Pulmonary artery endothelial cell (primary cell): ENCODE data around the gene RBPMS2. TPM values are rescaled to one million over a fixed set of nuclear protein-coding genes. Genes with fewer than 3 reads are reported as not detected.

Source experiments
- DNase-seq: peaks from one replicate; pipeline ENCODE4 v3.0.0-alpha.2; 2011; ENCODE audit warnings: low read depth, low spot score
- total RNA-seq: library from RNA; depleted of rRNA; stranded (reverse); fragments of >200 nt; gene quantifications from 2 replicates; pipeline ENCODE4 v1.2.3, GENCODE V29; 2014

The RBPMS2 gene
- total RNA-seq, 1 donor from 2014 or later = 0.07 TPM

- no peak for DNase-seq
These were observed 79.8 kb downstream of the RBPMS2 start for GRCh38 chr15:64695561-64695992.

GRCh38 chr15:64694816-64695215 lies 80.6 kb downstream of the RBPMS2 start:
- no peak for DNase-seq

- DNase-seq = no peak
These were observed 82.3 kb downstream of the RBPMS2 start for GRCh38 chr15:64693134-64693533.

- no peak for DNase-seq
These were observed 83.4 kb downstream of the RBPMS2 start for GRCh38 chr15:64691896-64692565.

- no peak for DNase-seq
These were observed 84.7 kb downstream of the RBPMS2 start for GRCh38 chr15:64690578-64691296.

GRCh38 chr15:64690008-64690407 lies 85.4 kb downstream of the RBPMS2 start:
- DNase-seq = no peak

Other genes starting within 250 kb of the RBPMS2 start
- gene PIF1, start 50.1 kb upstream of the RBPMS2 start, total RNA-seq = 8.8 and 14.7 TPM in 2 replicates
- gene PLEKHO2, start 66.3 kb upstream of the RBPMS2 start, total RNA-seq = 27.4 and 30.0 TPM in 2 replicates
- 2.1 and 4.7 TPM in 2 replicates for gene ANKDD1A, start 136.3 kb upstream of the RBPMS2 start, total RNA-seq
- 66.3 and 78.7 TPM in 2 replicates for gene SPG21, start 214.3 kb upstream of the RBPMS2 start, total RNA-seq